Motor neuron (in vitro differentiated cells): ENCODE measurements around the gene SEPTIN10. TPM values are rescaled to one million over a fixed set of nuclear protein-coding genes. Genes with fewer than 3 reads are reported as not detected.
A peak's percentile ranks its signal among the peaks of the same experiment; 100 is the strongest.

Experiments used
- ATAC-seq, 8 experiments: fragments of 200-7000 bp; cut with Tn5 transposase; replicated peaks in 6 of 8; 2 replicates each; pipeline ENCODE4 v1.8.0; 2021; ENCODE audit warnings: mild to moderate bottlenecking in 8 of 8, moderate library complexity in 8 of 8
- H3K27ac ChIP-seq, 2 donors: fragments of 250-450 bp; sonication (Bioruptor Pico); 2 replicates each; pipeline ENCODE4 v1.9.0; 2021; ENCODE audit warnings: antibody characterized with exemption in 2 of 2, mild to moderate bottlenecking in 2 of 2, moderate library complexity in 1 of 2
- H3K4me1 ChIP-seq, 2 donors: fragments of 250-450 bp; sonication (Bioruptor Pico); replicated peaks in 1 of 2; 2 replicates each; pipeline ENCODE4 v1.6.1; 2021; ENCODE audit warnings: antibody characterized with exemption in 2 of 2, mild to moderate bottlenecking in 2 of 2, moderate library complexity in 1 of 2
- H3K4me3 ChIP-seq, 5 donors: fragments of 250-450 bp; sonication (Bioruptor Pico); 2 replicates each; pipeline ENCODE4 v1.9.0; 2021; ENCODE audit warnings: antibody characterized with exemption in 5 of 5, mild to moderate bottlenecking in 5 of 5, moderate library complexity in 4 of 5
- WGBS, 10 experiments: fragments of 450-650 bp; shearing (Covaris generic); methylation state at CpG; one replicate each; pipeline ENCODE4 v1.0.0; 2022; 5-methylcytosine and 5-hydroxymethylcytosine counted together
- in situ Hi-C, 9 experiments: fragments of 400-800 bp; cut with MboI; loops; one replicate each; pipeline ENCODE4 v1.15.0; 2021; ENCODE audit warnings: low sequenced_read_pairs in 9 of 9, low pct_unique_long_range_greater_than_20kb in 2 of 9; ENCODE audit not compliant: unreplicated experiment in 9 of 9
- total RNA-seq, 8 experiments: library from RNA; unstranded; fragments of 300-600 nt; gene quantifications; 2 replicates each; pipeline versions ENCODE4 v1.2.3 to v1.2.4, GENCODE V29; 2022

SEPTIN10 gene
- total RNA-seq, 8 experiments from 2014 or later = 22.1 to 53.8 (median 33.5) TPM

DNA sequence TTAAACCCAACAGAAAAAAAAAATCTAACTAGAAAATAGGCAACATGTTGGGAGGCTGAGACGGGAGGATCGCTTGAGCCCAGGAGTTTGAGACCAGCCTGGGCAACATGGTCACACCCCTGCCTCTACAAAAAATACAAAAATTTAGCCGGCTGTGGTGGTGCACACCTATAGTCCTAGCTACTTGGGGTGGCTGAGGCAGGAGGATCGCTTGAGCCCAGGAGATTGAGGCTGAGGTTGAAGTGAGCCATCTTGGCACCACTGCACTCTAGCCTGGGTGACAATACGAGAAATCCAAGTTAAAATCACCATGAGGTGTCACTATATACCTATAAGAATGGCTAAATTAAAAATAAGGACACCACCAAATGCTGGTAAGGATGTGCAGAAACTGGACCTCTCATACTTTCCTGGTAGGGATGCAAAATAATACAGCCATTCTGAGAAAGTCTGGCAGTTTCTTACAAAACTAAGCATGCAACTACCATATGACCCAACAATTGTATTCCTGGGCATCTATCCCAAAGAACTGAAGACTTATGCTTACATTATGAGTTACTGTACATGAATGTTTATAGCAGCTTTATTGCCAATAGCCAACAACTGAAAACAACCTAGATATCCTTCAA is 2.2 kb downstream of the SEPTIN10 start:
- no peak for ATAC-seq
- Histone ChIP-seq H3K27ac (no peak overlapping the region), H3K4me3 (peak overlapping the region in 1 of 5 donors; percentile 73), H3K4me1 (peaks cover 17 to 29% of the 10 kb centered on the region in 2 donors)
- WGBS, 10 experiments = 73 to 100% (median 86%) methylated on average over 1 to 5 of the region's 5 CpGs; no CpG with 5 or more reads in 3 of the 10 experiments
- in situ Hi-C loops = no loop called here

DNA sequence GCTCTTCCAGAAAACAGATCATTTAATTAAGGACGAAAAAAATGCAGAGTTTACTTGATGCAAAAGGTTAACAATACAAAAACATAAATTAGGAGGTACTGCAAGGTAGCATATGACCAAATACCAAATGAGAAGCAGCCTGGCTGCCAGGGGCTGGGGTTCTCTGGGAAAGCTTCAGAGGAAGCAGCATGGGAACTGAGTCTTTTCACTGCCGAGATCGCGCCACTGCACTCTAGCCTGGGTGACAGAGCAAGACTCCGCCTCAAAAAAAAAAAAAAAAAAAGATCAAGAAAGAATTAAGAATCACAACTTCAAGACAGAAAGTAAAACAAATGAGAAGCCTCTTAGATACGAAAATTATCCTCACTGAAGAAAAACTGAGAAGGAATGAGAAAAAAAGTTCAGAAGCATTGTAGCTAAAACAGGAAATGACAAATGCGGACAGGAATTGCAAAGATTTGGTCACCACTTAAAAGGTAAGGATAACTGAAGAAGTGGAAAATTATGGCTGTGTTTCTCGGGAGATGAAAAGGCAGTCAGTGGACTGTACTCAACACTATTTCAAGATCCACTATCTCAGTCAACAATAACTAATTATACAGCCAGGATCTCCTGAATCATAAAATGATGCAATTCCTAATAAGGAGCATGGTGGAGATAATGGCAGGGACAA is 4.3 kb downstream of the SEPTIN10 start:
- 22 to 63% (median 56%) methylated on average over 4 to 8 of the region's 8 CpGs for WGBS, 10 experiments
- ATAC-seq = no peak
- peaks cover 9 to 17% of the 10 kb centered on the region in 2 donors for H3K4me1 ChIP-seq
- H3K27ac ChIP-seq = no peak overlapping the region
- in situ Hi-C loops = no loop called here
- peak overlapping the region in 1 of 5 donors; percentile 14 for H3K4me3 ChIP-seq

DNA sequence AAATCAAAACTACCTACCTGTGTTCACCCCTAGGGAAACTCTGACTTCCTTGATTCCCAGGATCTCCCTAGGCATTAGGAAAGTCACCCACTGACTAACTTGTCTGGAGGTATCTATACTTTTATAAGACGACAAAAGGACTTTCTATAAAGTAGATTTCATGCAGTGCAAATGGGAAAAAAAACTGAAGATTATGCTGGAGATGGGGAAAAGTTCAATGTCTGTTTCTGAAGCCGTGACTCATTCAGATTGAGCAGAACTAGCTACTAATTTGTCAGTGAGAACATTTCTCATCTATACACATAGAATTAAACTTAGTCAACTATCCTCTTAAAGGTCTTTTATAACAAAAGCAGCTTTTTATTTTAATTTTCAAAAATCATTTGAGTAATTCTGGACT is 6.0 kb downstream of the SEPTIN10 start:
- in situ Hi-C loops = no loop called here
- Histone ChIP-seq H3K4me3 (no peak overlapping the region), H3K4me1 (peaks cover 9 to 17% of the 10 kb centered on the region in 2 donors), H3K27ac (no peak overlapping the region)
- WGBS, 10 experiments = 13 to 100% (median 87%) methylated on average over 1 to 2 of the region's 2 CpGs
- ATAC-seq = no peak

DNA sequence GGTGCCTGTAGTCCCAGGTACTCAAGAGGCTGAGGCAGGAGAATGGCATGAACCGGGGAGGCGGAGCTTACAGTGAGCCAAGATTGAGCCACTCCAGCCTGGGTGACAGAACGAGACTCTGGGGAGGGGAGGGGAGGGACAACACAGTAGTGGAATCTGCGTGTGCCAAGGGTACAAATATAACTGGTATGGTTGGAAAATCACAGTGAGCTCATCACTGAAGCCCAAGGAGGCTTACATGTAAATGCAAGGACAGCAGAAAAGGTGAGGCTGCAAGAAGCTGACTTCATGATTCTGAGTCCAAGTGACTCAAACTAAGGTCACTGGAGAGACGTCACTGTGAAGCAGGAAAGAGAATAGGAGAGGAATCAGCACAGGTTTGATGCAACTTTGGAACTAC is 9.2 kb downstream of the SEPTIN10 start:
- Histone ChIP-seq H3K4me3 (no peak overlapping the region), H3K4me1 (peaks cover 5 to 10% of the 10 kb centered on the region in 2 donors), H3K27ac (no peak overlapping the region)
- WGBS, 10 experiments = 0 to 100% (median 83%) methylated on average over 1 to 4 of the region's 5 CpGs; no CpG with 5 or more reads in 5 of the 10 experiments
- in situ Hi-C loops = no loop called here
- ATAC-seq = peak in 1 of 8 experiments; percentile 48

DNA sequence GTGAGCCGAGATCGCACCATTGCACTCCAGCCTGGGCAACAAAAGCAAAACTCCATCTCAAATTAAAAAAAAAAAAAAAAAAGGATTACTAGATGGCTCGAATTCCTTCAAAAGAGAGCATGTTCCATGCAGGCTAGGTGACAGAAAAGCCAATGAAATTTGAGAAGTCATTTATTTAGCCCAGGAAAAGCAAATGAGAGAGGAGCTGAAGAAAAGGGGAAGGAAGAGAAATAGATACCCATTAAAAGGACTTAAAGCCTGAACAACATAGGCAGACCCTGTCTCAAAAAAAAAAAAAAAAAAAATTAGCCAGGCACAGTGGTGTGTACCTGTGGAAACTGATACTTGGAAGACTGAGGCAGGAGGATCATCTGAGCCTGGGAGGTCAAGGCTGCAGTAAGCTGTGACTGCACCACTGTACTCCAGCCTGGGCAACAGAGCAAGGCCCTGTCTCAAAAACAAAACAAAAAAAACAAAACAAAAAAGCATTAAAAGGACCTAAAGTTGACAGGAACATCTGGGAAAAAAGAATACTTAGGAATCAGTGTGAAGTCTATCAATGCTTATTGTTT is 11.1 kb downstream of the SEPTIN10 start:
- ATAC-seq = no peak
- in situ Hi-C loops = no loop called here
- Histone ChIP-seq H3K27ac (no peak overlapping the region), H3K4me3 (no peak overlapping the region), H3K4me1 (peaks cover 0 to 3% of the 10 kb centered on the region in 2 donors)
- WGBS, 10 experiments = 70 to 100% (median 95%) methylated on average over 1 to 3 of the region's 3 CpGs; no CpG with 5 or more reads in 3 of the 10 experiments

DNA sequence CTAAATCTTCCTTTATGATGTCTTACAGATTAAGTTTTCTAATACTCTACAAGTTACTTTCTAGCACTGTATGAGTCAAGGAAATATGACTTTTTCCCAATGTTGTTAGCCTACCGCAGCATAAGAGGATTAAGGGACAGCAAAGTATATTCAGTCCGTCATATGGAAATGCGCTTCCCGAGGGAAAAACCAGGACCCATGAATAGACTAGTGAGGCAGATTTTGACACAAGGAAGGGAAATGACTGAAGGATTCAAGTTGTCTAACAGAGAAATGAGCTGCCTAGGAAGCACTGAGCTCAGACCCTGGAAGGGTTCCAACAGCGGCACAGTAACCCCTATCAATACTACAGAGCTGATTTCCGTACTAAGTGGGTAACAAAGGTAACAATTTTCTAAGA is 12.0 kb downstream of the SEPTIN10 start:
- peak in 2 of 8 experiments; percentile 29 to 53 for ATAC-seq
- peaks cover 0 to 3% of the 10 kb centered on the region in 2 donors for H3K4me1 ChIP-seq
- H3K27ac ChIP-seq = no peak overlapping the region
- in situ Hi-C loops = no loop called here
- 57 to 93% (median 85%) methylated on average over 1 to 6 of the region's 6 CpGs for WGBS, 10 experiments
- no peak overlapping the region for H3K4me3 ChIP-seq

DNA sequence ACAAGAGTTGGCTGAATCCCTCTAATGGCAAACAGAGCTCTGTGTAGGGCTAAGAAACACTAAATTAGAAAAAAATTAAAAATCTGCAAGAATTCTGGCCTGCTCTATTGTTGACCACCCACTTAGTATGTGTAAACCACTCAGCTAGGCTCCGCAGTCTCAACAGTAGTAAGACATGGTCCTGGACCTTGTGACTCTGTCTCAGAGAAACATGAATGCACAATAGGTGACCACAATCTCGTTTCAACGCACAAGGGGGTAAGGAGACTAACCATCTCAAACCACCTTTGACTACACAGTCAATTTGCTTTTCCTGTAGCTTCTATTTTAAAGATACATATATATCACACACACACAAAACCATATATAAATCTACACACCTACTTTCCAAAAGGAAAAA is 16.5 kb downstream of the SEPTIN10 start:
- ATAC-seq = no peak
- no peak overlapping the region for H3K27ac ChIP-seq
- peaks cover 8 to 9% of the 10 kb centered on the region in 2 donors for H3K4me1 ChIP-seq
- in situ Hi-C loops = no loop called here
- H3K4me3 ChIP-seq = no peak overlapping the region
- 93 to 100% (median 100%) methylated on average over 1 to 3 of the region's 3 CpGs; no CpG with 5 or more reads in 4 of the 10 experiments for WGBS, 10 experiments

DNA sequence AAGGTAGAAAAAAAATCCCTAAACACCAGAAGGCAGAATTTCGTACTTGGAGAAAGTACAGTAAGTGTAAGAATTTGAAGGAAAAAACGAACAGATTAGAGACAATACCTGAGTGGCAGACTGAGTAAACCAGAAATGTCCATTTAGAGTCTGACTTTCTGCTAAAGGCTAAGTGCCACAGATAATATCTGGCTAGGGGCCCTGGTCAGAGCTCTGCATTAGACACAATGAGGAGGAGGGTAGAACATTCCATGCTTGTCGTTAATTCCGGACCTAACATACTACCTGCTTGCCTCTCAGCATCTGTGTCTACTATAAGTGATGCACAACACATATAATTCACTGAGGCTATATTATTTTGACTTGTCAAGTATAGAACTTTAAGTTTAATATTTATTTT is 18.1 kb downstream of the SEPTIN10 start:
- Histone ChIP-seq H3K27ac (no peak overlapping the region), H3K4me3 (no peak overlapping the region), H3K4me1 (peaks cover 6 to 8% of the 10 kb centered on the region in 2 donors)
- in situ Hi-C loops = no loop called here
- 80 to 100% (median 92%) methylated on average over 1 to 4 of the region's 4 CpGs for WGBS, 10 experiments
- no peak for ATAC-seq

DNA sequence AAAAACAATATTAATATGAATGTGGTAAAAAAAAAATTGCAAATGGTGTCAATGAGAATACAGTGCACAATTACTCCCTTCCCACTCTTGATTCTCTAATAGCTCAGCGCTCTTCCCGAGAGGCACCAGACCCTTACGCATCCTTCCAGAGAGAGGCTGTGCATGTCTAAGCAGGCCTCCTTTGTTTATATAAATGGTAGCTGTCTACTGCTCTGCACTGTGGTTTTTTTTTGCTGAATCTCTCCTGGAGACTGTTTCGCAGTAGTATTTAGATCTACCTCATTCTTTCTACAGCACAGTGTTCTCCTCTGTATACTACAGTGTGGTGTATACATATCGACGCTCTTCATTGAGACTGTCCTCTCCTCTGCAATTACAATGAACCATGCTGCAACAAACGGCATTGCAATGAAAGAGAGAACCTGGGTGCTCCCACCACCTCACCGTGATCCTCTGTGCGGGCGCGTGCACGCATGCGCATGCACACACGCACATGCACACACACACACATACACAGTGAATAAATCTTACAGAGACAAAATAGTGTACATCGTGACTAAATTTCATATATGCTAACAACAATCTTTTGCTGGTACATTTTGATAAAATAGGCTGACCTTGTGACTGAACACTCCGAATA is 19.4 kb downstream of the SEPTIN10 start:
- in situ Hi-C loops = no loop called here
- ATAC-seq = peak in 5 of 8 experiments; percentile 80 to 99 (median 92)
- WGBS, 10 experiments = 66 to 100% (median 89%) methylated on average over 4 to 16 of the region's 16 CpGs

DNA sequence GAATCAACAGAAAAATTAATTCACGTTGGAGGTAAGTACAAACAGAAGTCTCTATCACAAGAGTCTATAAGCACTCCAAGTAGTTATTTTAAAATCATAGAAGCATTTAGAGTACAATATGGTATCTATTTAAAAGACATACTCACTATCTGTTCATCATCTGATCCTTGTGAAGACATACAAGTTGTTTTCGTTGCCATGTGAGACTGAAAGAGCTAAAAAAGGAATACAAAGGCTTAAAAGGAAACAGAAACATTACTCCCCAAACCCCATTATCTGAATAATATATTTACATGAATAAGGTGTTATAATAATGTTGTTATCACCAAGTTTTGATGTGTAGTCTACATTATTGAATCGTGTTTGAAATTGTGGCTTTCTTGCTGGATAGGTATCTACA is 20.9 kb downstream of the SEPTIN10 start:
- Histone ChIP-seq H3K4me3 (no peak overlapping the region), H3K27ac (no peak overlapping the region), H3K4me1 (peaks cover 6 to 8% of the 10 kb centered on the region in 2 donors)
- 44 to 100% (median 87%) methylated on average over 1 to 3 of the region's 3 CpGs for WGBS, 10 experiments
- in situ Hi-C loops = no loop called here
- ATAC-seq = no peak

More for the DNA sequence above, 19.4 kb downstream of the SEPTIN10 start:
- Histone ChIP-seq H3K27ac (peak overlapping the region; percentile 23 to 55), H3K4me1 (peaks cover 6 to 8% of the 10 kb centered on the region in 2 donors), H3K4me3 (no peak overlapping the region)

DNA sequence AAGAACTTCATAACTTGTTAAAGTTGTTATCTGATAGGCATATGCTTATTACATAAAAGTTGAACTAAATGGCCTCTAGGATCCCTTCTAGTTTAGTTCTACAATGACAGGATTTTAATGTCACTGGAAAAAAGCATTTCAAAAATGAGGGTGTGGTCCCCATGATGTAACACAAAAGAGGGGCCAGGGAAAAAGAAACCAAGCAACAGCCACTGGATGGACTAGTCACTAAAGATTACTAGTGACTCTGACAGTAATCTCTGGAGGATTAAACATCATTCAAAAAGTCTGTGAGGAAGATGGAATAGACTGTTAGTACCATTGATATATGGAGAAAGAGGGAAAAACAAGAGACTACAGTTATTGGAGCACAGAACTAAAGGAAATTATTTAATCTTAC is 22.6 kb downstream of the SEPTIN10 start:
- no peak overlapping the region for H3K27ac ChIP-seq

DNA sequence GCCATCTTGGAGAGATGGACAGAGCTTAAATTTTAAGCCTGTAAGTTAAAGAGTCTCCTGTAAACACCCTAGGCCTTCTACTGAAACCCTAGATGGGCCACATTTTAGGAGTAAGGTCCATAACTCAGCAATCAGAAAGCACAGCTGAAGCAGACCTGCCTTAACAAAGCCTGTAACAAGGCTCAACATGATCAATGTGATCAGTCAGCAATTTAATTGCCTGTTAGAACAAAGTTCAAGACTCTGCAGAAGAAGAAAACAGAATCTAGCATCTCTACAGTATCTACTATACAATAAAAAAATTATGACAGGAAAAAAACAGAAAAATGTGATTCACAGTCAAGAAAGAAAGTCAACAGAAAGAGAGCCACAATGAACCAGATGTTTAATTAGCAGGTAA is 27.1 kb downstream of the SEPTIN10 start:
- in situ Hi-C loops = no loop called here
- Histone ChIP-seq H3K4me1 (no peaks in the 10 kb centered on the region), H3K4me3 (no peak overlapping the region), H3K27ac (no peak overlapping the region)
- no peak for ATAC-seq

More for the DNA sequence above, 22.6 kb downstream of the SEPTIN10 start:
- Histone ChIP-seq H3K4me1 (peaks cover 6 to 8% of the 10 kb centered on the region in 2 donors), H3K4me3 (no peak overlapping the region)
- ATAC-seq = peak in 1 of 8 experiments; percentile 25
- in situ Hi-C loops = no loop called here
